NCI-H1092 treated with DMSO at 0.1 percent for 48 hours (cell line): ENCODE results near the gene PDE1C.
"Not testable (repeated sequence)": the region's sequence is repeated elsewhere in the genome, so short reads cannot be mapped to it uniquely, and the experiment has no call there.

ENCODE experiments used
- DNase-seq: peaks from one replicate; lab custom pipeline; 2025; lab: John Stamatoyannopoulos, UW

Gene PDE1C

GRCh38 chr7:31850066-31850465 is 220.1 kb downstream of the PDE1C start:
- DNase-seq: no peak

- no peak for DNase-seq
Measured at GRCh38 chr7:31835471-31835870, 234.7 kb downstream of the PDE1C start.

GRCh38 chr7:31833625-31834024 is 236.6 kb downstream of the PDE1C start:
- DNase-seq: not testable (repeated sequence)

- DNase-seq: no peak
Measured at GRCh38 chr7:31828520-31828919, 241.7 kb downstream of the PDE1C start.

- DNase-seq: no peak
Measured at GRCh38 chr7:31825576-31825975, 244.6 kb downstream of the PDE1C start.

- no peak for DNase-seq
Measured at GRCh38 chr7:31819031-31819430, 251.2 kb downstream of the PDE1C start.

GRCh38 chr7:31816810-31817209 is 253.4 kb downstream of the PDE1C start:
- no peak for DNase-seq

- DNase-seq: no peak
Measured at GRCh38 chr7:31815796-31816195, 254.4 kb downstream of the PDE1C start.

GRCh38 chr7:31814187-31814586 is 256.0 kb downstream of the PDE1C start:
- DNase-seq: no peak

- no peak for DNase-seq
Measured at GRCh38 chr7:31811650-31812461, 258.4 kb downstream of the PDE1C start.

GRCh38 chr7:31805209-31805818 is 264.9 kb downstream of the PDE1C start:
- DNase-seq: no peak

GRCh38 chr7:31796375-31796774 is 273.8 kb downstream of the PDE1C start:
- DNase-seq: no peak

- no peak for DNase-seq
Measured at GRCh38 chr7:31794851-31795344, 275.3 kb downstream of the PDE1C start.

- DNase-seq: no peak
Measured at GRCh38 chr7:31791881-31792280, 278.3 kb downstream of the PDE1C start.

- no peak for DNase-seq
Measured at GRCh38 chr7:31788883-31789680, 281.1 kb downstream of the PDE1C start.

GRCh38 chr7:31788445-31788844 is 281.8 kb downstream of the PDE1C start:
- DNase-seq: no peak

GRCh38 chr7:31786326-31786725 is 283.9 kb downstream of the PDE1C start:
- DNase-seq: no peak

GRCh38 chr7:31785101-31785500 is 285.1 kb downstream of the PDE1C start:
- DNase-seq: no peak

- no peak for DNase-seq
Measured at GRCh38 chr7:31783221-31783620, 287.0 kb downstream of the PDE1C start.

GRCh38 chr7:31782411-31782991 is 287.7 kb downstream of the PDE1C start:
- DNase-seq: peak; percentile 67

GRCh38 chr7:31778296-31778695 is 291.9 kb downstream of the PDE1C start:
- no peak for DNase-seq

GRCh38 chr7:31776616-31777015 is 293.6 kb downstream of the PDE1C start:
- no peak for DNase-seq
